ENCODE data around the gene AP1S3. TPM values are rescaled to one million over a fixed set of nuclear protein-coding genes. Genes with fewer than 3 reads are reported as not detected.

Gene AP1S3
- polyA plus RNA-seq, 1 experiment: 1.9 TPM

DNA sequence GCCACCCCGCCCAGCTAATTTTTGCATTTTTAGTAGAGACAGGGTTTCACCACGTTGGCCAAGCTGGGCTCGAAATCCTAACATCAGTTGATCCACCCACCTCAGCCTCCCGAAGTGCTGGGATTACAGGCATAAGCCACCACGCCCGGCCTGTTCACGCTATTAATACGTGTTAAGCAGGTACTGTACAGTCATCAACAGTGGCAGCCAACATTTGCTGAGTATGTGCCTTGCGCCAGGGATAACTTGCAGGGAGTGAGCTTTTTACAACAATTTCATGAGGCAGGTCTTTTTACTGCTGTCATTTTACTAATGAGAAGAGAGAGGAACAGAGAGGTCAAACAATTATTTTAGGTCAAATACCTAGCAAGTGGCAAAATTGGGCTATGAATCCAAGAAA lies 115.2 kb downstream of the AP1S3 start:
- no peaks in the 10 kb centered on the region for H3K27me3 ChIP-seq (ENCODE audit: control insufficient read depth, insufficient read depth, low read length)
- TF ChIP-seq, protein P1, sequence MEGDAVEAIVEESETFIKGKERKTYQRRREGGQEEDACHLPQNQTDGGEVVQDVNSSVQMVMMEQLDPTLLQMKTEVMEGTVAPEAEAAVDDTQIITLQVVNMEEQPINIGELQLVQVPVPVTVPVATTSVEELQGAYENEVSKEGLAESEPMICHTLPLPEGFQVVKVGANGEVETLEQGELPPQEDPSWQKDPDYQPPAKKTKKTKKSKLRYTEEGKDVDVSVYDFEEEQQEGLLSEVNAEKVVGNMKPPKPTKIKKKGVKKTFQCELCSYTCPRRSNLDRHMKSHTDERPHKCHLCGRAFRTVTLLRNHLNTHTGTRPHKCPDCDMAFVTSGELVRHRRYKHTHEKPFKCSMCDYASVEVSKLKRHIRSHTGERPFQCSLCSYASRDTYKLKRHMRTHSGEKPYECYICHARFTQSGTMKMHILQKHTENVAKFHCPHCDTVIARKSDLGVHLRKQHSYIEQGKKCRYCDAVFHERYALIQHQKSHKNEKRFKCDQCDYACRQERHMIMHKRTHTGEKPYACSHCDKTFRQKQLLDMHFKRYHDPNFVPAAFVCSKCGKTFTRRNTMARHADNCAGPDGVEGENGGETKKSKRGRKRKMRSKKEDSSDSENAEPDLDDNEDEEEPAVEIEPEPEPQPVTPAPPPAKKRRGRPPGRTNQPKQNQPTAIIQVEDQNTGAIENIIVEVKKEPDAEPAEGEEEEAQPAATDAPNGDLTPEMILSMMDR (IDR thresholded peaks at IDR 0.05; ENCODE audit: insufficient read depth, low read depth, low read length): no peak
- ChIA-PET CTCF (interaction anchor here (0.7 kb wide), 1 partner anchor 19 kb away, joined by 3 read pairs; no protein-coding TSS in a partner anchor), POLR2A (no interaction called here)
- no peak for DNase-seq (ENCODE audit: low read depth)
- H3K4me3 ChIP-seq (ENCODE audit: low read depth, low read length): no peak overlapping the region
- no peaks in the 10 kb centered on the region for H3K36me3 ChIP-seq (ENCODE audit: control insufficient read depth, insufficient read depth, low read length)

DNA sequence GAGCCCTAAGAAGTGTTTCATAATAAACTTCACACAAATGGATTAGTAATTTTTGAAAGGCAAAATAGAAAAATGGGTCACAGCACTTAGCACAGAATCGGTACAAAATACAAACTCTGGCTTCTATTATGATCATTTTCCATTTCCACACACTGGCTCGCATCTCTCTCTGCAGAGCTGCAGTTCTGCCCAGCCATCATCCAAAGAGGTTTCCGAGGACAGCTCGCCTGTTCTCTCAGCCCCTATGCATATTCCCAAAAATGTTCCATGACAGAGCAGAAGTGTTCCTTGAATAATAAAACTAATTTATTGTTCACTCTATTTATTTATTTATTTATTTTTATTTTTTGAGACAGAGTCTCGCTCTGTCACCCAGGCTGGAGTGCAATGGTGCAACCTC lies 115.6 kb downstream of the AP1S3 start:
- no peak for DNase-seq (ENCODE audit: low read depth)
- no peaks in the 10 kb centered on the region for H3K36me3 ChIP-seq (ENCODE audit: control insufficient read depth, insufficient read depth, low read length)
- H3K27me3 ChIP-seq (ENCODE audit: control insufficient read depth, insufficient read depth, low read length): no peaks in the 10 kb centered on the region
- CTCF ChIA-PET: no interaction called here
- TF ChIP-seq, protein P1 (IDR thresholded peaks at IDR 0.05; ENCODE audit: insufficient read depth, low read depth, low read length): no peak
- H3K4me3 ChIP-seq (ENCODE audit: low read depth, low read length): no peak overlapping the region
- POLR2A ChIA-PET: no interaction called here

DNA sequence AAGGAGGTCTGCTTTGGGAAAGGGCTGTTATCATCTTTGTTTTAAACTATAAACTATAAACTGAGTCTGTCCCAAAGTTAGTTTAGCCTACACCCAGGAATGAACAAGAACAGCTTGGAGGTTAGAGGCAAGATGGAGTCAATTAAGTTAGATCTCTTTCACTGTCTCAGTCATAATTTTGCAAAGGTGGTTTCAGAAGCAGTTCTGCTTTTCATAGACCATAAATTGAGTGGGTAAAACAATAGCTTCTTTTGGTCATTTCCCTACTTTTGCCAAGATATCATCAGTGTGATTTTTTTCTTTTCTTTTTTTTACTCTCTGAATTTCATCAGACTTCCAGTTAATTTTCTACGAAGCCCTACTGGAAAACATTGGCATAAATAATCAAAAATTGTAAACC lies 117.0 kb downstream of the AP1S3 start:
- DNase-seq (ENCODE audit: low read depth): no peak
- no peaks in the 10 kb centered on the region for H3K27me3 ChIP-seq (ENCODE audit: control insufficient read depth, insufficient read depth, low read length)
- no peak overlapping the region for H3K4me3 ChIP-seq (ENCODE audit: low read depth, low read length)
- ChIA-PET CTCF (no interaction called here), POLR2A (no interaction called here)
- TF ChIP-seq, protein P1 (IDR thresholded peaks at IDR 0.05; ENCODE audit: insufficient read depth, low read depth, low read length): no peak
- no peaks in the 10 kb centered on the region for H3K36me3 ChIP-seq (ENCODE audit: control insufficient read depth, insufficient read depth, low read length)

DNA sequence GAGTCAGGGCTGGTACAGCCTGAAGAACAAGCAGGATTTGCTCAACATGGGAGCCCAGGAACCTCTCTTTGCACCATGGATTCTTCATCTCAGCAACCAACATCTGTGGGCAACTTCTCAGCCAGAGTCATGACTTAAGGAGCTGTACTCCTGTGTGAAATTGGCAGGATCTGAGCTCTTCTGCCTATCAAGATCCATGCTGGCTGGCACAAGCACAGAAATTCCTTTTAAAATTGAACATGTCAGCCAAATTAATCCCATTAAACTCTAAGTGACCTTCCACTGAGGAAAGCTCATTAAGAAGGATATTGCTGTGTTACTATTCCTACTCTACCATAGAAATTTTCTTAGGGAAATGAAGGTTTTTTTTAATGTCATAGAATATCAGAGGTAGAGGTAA lies 124.7 kb downstream of the AP1S3 start:
- DNase-seq (ENCODE audit: low read depth): no peak
- CTCF ChIA-PET: interaction anchor here (1.2 kb wide), 1 partner anchor 12 kb away, joined by 3 read pairs; no protein-coding TSS in a partner anchor
- POLR2A ChIA-PET: interaction anchor here (0.6 kb wide), 1 partner anchor 54 kb away, joined by 3 read pairs; no protein-coding TSS in a partner anchor

DNA sequence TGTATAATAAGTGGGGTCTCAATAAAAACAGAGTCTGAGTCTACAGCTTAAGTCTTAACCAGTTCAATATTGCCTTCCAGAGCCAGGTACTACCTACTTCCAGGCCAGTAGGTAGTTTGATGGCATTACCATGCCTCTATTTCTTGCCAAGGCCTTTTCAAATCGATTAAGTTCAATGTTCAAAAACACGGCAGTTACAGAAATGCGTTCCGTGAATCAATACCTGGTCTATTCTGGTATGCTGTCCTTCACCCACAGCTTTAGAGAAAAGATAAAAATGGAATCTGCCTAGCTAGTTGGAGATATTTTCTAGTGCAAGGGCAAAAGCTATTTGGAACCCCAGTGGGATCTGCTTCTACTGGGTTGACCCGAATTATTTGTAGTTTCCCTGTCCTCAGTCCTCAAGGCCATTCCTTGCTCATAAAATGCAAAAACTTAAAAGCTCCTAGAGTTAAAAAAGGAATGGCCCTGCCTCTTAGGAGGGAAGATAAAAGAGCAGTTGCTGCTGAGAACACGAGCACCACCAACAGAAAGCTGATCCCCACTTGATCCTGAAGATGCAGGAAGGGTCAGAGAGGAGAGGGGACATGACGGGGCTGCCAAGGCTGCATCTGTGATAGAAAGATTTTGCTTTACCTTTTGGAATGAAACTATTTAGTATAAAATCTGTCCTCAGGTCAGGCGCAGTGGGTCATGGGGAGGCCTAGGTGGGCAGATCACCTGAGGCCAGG lies 125.6 kb downstream of the AP1S3 start:
- no peaks in the 10 kb centered on the region for H3K27me3 ChIP-seq (ENCODE audit: control insufficient read depth, insufficient read depth, low read length)
- POLR2A ChIA-PET: no interaction called here
- H3K4me3 ChIP-seq (ENCODE audit: low read depth, low read length): no peak overlapping the region
- CTCF ChIA-PET: interaction anchor here (1.0 to 1.2 kb wide), 2 partner anchors 10 to 13 kb away, joined by 3 read pairs; no protein-coding TSS in a partner anchor
- no peaks in the 10 kb centered on the region for H3K36me3 ChIP-seq (ENCODE audit: control insufficient read depth, insufficient read depth, low read length)
- TF ChIP-seq, protein P1 (IDR thresholded peaks at IDR 0.05; ENCODE audit: insufficient read depth, low read depth, low read length): no peak
- no peak for DNase-seq (ENCODE audit: low read depth)

More for the DNA sequence above, 124.7 kb downstream of the AP1S3 start:
- Histone ChIP-seq H3K4me3 (ENCODE audit: low read depth, low read length) (no peak overlapping the region), H3K36me3 (ENCODE audit: control insufficient read depth, insufficient read depth, low read length) (no peaks in the 10 kb centered on the region), H3K27me3 (ENCODE audit: control insufficient read depth, insufficient read depth, low read length) (no peaks in the 10 kb centered on the region)
- TF ChIP-seq, protein P1 (IDR thresholded peaks at IDR 0.05; ENCODE audit: insufficient read depth, low read depth, low read length): no peak

Other genes with a start within 250 kb of the AP1S3 start
- gene SCG2, start 235.2 kb downstream of the AP1S3 start, polyA plus RNA-seq (2011; rRNA removed): 0.17 and 0.26 TPM in 2 replicates
- 67.4 and 90.6 TPM in 2 replicates for gene WDFY1, start 107.8 kb upstream of the AP1S3 start, polyA plus RNA-seq (2011; rRNA removed)
- 12.8 and 17.8 TPM in 2 replicates for gene MRPL44, start 119.9 kb upstream of the AP1S3 start, polyA plus RNA-seq (2011; rRNA removed)
- gene SERPINE2, start 201.7 kb upstream of the AP1S3 start, polyA plus RNA-seq (2011; rRNA removed): 387 and 750 TPM in 2 replicates

Measured in BJ (cell line).